CD4-positive, alpha-beta memory T cell (primary cell): Measurements from ENCODE around the gene WWC1. TPM values are rescaled to one million over a fixed set of nuclear protein-coding genes. Genes with fewer than 3 reads are reported as not detected.

Source experiments
- CTCF ChIA-PET: fragments of 350-600 bp; sonication (Branson Sonifier 250); formaldehyde crosslinking; loops from one replicate; lab custom pipeline; 2021; ENCODE audit warnings: inconsistent platforms; ENCODE audit not compliant: partially characterized antibody; lab: Charles Lee
- POLR2A ChIA-PET: fragments of 350-600 bp; sonication (Branson Sonifier 250); formaldehyde crosslinking; loops from one replicate; lab custom pipeline; 2021; ENCODE audit not compliant: partially characterized antibody; lab: Charles Lee
- DNase-seq, 5 donors: peaks; one replicate each; pipeline versions ENCODE4 v3.0.0 to v3.0.0-alpha.2; 2020 to 2022; ENCODE audit warnings: mixed read lengths in 1 of 5
- H3K27ac ChIP-seq: one replicate; pipeline ENCODE4 v1.7.0; 2013; ENCODE audit warnings: low read depth, low read length
- H3K27me3 ChIP-seq: 2 replicates; pipeline ENCODE4 v1.7.0; 2013; ENCODE audit warnings: mild to moderate bottlenecking, low read length, moderate library complexity; ENCODE audit not compliant: insufficient read depth
- H3K36me3 ChIP-seq: 2 replicates; pipeline ENCODE4 v1.7.0; 2013; ENCODE audit warnings: mild to moderate bottlenecking, low read length, moderate library complexity; ENCODE audit not compliant: insufficient read depth
- H3K4me1 ChIP-seq: 2 replicates; pipeline ENCODE4 v1.7.0; 2013; ENCODE audit warnings: mild to moderate bottlenecking, low read length, moderate library complexity; ENCODE audit not compliant: insufficient read depth
- H3K4me3 ChIP-seq, 2 donors: one replicate each; pipeline ENCODE4 v1.7.0; 2013; ENCODE audit warnings: low read length in 2 of 2, mild to moderate bottlenecking in 1 of 2
- H3K9me3 ChIP-seq, 2 donors: one replicate each; pipeline ENCODE4 v1.7.0; 2013; ENCODE audit warnings: low read length in 2 of 2, control low read depth in 1 of 2; ENCODE audit not compliant: control insufficient read depth in 1 of 2
- H3K27ac Mint-ChIP-seq, 7 donors: one replicate each; pipeline ENCODE4 v1.8.0; 2020 to 2021; ENCODE audit warnings: mixed read lengths in 7 of 7, mild to moderate bottlenecking in 6 of 7, inconsistent platforms in 3 of 7, moderate library complexity in 3 of 7
- H3K27me3 Mint-ChIP-seq, 2 donors: one replicate each; pipeline ENCODE4 v1.8.0; 2020 to 2021; ENCODE audit warnings: mixed read lengths in 2 of 2
- H3K36me3 Mint-ChIP-seq, 2 donors: one replicate each; pipeline ENCODE4 v1.8.0; 2020 to 2021; ENCODE audit warnings: mixed read lengths in 2 of 2, inconsistent platforms in 1 of 2, mild to moderate bottlenecking in 1 of 2
- H3K4me1 Mint-ChIP-seq, 4 donors: one replicate each; pipeline ENCODE4 v1.8.0; 2020 to 2021; ENCODE audit warnings: mixed read lengths in 4 of 4, mild to moderate bottlenecking in 1 of 4
- H3K4me3 Mint-ChIP-seq, 8 donors: one replicate each; pipeline ENCODE4 v1.8.0; 2020 to 2021; ENCODE audit warnings: mixed read lengths in 8 of 8, mild to moderate bottlenecking in 7 of 8, moderate library complexity in 6 of 8, inconsistent platforms in 3 of 8
- H3K9me3 Mint-ChIP-seq, 8 donors: one replicate each; pipeline ENCODE4 v1.8.0; 2020 to 2021; ENCODE audit warnings: mixed read lengths in 8 of 8, mild to moderate bottlenecking in 5 of 8, inconsistent platforms in 3 of 8, moderate library complexity in 1 of 8
- intact Hi-C: fragments of 100-400 bp; cut with micrococcal nuclease; formaldehyde crosslinking; loops from one replicate; pipeline ENCODE4 v1.15.1; 2023
- polyA plus RNA-seq, 2 donors: library from polyadenylated mRNA; unstranded; fragments of 300-500 nt; fragmentation: Illumina TruSeq; gene quantifications; one replicate each; pipeline ENCODE4 v1.2.3, GENCODE V29; 2021
- total RNA-seq, 2 experiments: library from RNA; stranded (reverse); gene quantifications; one replicate each; pipeline ENCODE4 v1.2.3, GENCODE V29; 2021

WWC1 gene
- total and polyA plus RNA-seq, 4 experiments from 2014 or later, result 0.22 to 2.7 (median 1.5) TPM

DNA sequence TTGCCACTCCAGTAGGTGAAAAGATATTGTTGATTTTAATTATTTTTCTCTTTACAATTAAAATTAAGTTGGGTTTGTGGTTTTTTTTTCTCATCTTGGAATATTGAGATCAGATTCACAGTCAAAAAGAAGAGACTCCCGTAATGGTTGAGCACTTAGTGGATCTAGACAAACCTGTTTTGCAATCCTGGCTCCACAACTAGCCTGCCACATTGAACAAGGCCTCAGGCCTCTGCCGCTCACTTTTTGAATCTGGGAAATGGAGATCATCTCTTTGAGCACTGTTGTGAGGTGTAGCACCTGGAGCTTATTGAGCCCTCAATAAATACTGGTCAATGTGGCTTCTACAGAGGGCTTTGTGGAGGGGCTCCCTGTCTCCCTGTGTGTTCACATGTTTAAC, 157.7 kb downstream of the WWC1 start:
- Mint-ChIP-seq H3K4me1 (no peaks in the 10 kb centered on the region), H3K36me3 (no peaks in the 10 kb centered on the region), H3K27me3 (no peaks in the 10 kb centered on the region), H3K9me3 (no peaks in the 10 kb centered on the region), H3K27ac (no peak overlapping the region), H3K4me3 (no peak overlapping the region)
- ChIA-PET CTCF (no interaction called here), POLR2A (no interaction called here)
- DNase-seq, result no peak
- intact Hi-C loops, result no loop called here
- H3K4me3 ChIP-seq, result no peak overlapping the region
- no peaks in the 10 kb centered on the region for H3K9me3 ChIP-seq
- no peaks in the 10 kb centered on the region for H3K4me1 ChIP-seq
- H3K27me3 ChIP-seq, result no peaks in the 10 kb centered on the region
- no peak overlapping the region for H3K27ac ChIP-seq
- H3K36me3 ChIP-seq, result no peaks in the 10 kb centered on the region

DNA sequence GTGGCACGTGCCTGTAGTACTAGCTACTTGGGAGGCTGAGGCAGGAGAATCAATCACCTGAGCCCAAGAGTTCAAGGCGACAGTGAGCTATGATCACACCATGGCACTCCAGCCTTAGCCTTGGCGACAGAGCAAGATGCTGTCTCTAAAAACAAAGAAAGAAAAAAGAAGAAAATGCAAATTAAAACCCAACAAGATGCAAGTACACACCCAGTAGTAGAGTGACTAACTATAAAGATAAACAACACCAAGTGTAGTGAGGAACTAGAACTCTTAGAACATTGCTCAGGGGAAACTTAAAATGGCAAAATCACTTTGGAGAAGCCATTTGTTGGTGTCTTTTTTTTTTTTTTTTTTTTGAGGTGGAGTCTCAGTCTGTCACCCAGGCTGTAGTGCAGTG, 160.1 kb downstream of the WWC1 start:
- POLR2A ChIA-PET, result no interaction called here
- CTCF ChIA-PET, result no interaction called here

DNA sequence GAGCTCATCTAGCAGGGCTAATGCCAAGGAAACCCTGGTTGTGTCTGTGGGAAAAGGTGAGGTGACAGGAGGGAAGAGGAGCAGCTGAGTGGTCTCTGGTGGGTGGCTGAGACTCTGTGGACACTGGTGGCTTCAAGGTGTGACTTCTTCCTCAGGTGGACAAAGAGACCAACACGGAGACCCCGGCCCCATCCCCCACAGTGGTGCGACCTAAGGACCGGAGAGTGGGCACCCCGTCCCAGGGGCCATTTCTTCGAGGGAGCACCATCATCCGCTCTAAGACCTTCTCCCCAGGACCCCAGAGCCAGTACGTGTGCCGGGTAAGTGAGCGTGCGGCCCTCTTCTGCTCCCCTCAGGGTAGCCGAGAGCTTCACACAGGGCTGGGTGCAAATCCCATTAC, 163.8 kb downstream of the WWC1 start:
- H3K27ac ChIP-seq, result no peak overlapping the region
- DNase-seq, result no peak
- no peaks in the 10 kb centered on the region for H3K4me1 ChIP-seq
- no peaks in the 10 kb centered on the region for H3K9me3 ChIP-seq
- no peaks in the 10 kb centered on the region for H3K36me3 ChIP-seq
- H3K27me3 ChIP-seq, result no peaks in the 10 kb centered on the region
- Mint-ChIP-seq H3K27ac (no peak overlapping the region), H3K27me3 (no peaks in the 10 kb centered on the region), H3K4me3 (no peak overlapping the region), H3K36me3 (peaks cover 3 to 30% of the 10 kb centered on the region in 2 donors), H3K9me3 (peaks cover 0 to 9% (median 4%) of the 10 kb centered on the region in 8 donors), H3K4me1 (no peaks in the 10 kb centered on the region)
- ChIA-PET CTCF (no interaction called here), POLR2A (no interaction called here)
- no peak overlapping the region for H3K4me3 ChIP-seq
- intact Hi-C loops, result no loop called here

More for the DNA sequence above, 160.1 kb downstream of the WWC1 start:
- H3K36me3 ChIP-seq, result no peaks in the 10 kb centered on the region
- H3K27ac Mint-ChIP-seq, result no peak overlapping the region
- intact Hi-C loops, result no loop called here
- H3K27ac ChIP-seq, result no peak overlapping the region
- no peak overlapping the region for H3K4me3 Mint-ChIP-seq
- H3K36me3 Mint-ChIP-seq, result peaks cover 0 to 3% of the 10 kb centered on the region in 2 donors
- no peaks in the 10 kb centered on the region for H3K4me1 Mint-ChIP-seq
- DNase-seq, result no peak
- no peaks in the 10 kb centered on the region for H3K9me3 ChIP-seq
- H3K27me3 Mint-ChIP-seq, result no peaks in the 10 kb centered on the region
- H3K4me3 ChIP-seq, result no peak overlapping the region
- H3K27me3 ChIP-seq, result no peaks in the 10 kb centered on the region
- no peaks in the 10 kb centered on the region for H3K9me3 Mint-ChIP-seq
- H3K4me1 ChIP-seq, result no peaks in the 10 kb centered on the region

DNA sequence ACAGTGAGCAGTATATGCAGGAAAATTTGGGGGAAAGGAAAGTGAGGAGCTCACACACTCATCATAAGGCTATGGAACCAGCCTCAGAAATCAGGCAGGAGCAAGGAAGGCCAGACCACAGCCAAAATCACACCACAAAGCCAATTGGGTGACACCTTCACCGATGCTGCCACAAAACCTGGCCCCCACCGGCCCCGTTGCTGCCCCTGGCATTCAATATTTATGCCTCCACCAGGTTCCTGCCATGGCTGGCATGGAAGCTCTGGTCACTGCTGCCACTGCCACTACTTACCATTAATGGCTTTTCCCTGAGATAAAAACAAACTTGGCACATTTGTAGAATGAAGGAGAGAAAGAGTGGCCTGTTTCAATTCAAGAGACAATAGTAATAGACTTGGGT, 166.1 kb downstream of the WWC1 start:
- peaks cover 0 to 9% (median 4%) of the 10 kb centered on the region in 8 donors for H3K9me3 Mint-ChIP-seq
- no peaks in the 10 kb centered on the region for H3K27me3 Mint-ChIP-seq
- no peaks in the 10 kb centered on the region for H3K4me1 Mint-ChIP-seq
- H3K4me1 ChIP-seq, result no peaks in the 10 kb centered on the region
- ChIA-PET POLR2A (no interaction called here), CTCF (no interaction called here)
- H3K4me3 Mint-ChIP-seq, result no peak overlapping the region
- H3K36me3 Mint-ChIP-seq, result peaks cover 3 to 36% of the 10 kb centered on the region in 2 donors
- no peaks in the 10 kb centered on the region for H3K27me3 ChIP-seq
- H3K4me3 ChIP-seq, result no peak overlapping the region
- no peak for DNase-seq
- H3K27ac ChIP-seq, result no peak overlapping the region
- intact Hi-C loops, result no loop called here
- no peaks in the 10 kb centered on the region for H3K36me3 ChIP-seq
- no peaks in the 10 kb centered on the region for H3K9me3 ChIP-seq
- no peak overlapping the region for H3K27ac Mint-ChIP-seq

DNA sequence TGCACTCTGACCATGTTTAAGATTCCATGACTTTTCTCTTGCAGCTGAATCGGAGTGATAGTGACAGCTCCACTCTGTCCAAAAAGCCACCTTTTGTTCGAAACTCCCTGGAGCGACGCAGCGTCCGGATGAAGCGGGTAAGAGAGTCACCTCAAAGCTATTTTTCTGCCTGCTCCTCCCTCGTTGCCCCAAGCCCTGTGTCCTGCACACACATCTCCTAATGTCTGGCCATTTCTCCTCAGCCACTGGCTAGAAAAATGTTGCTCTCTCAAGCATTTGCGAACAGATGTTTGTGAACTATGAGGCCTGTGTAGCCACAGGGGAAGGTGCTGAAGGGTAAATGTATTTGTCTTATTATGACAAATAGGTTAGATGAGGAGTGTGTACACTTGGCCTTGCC, 169.2 kb downstream of the WWC1 start:
- Histone ChIP-seq H3K36me3 (no peaks in the 10 kb centered on the region), H3K27me3 (no peaks in the 10 kb centered on the region), H3K4me3 (no peak overlapping the region), H3K4me1 (no peaks in the 10 kb centered on the region), H3K9me3 (no peaks in the 10 kb centered on the region), H3K27ac (no peak overlapping the region)
- intact Hi-C loops, result no loop called here
- CTCF ChIA-PET, result no interaction called here
- Mint-ChIP-seq H3K9me3 (peaks cover 0 to 9% (median 4%) of the 10 kb centered on the region in 8 donors), H3K4me1 (peaks cover 0 to 3% (median 0%) of the 10 kb centered on the region in 4 donors), H3K27me3 (no peaks in the 10 kb centered on the region), H3K4me3 (no peak overlapping the region), H3K36me3 (peaks cover 3 to 36% of the 10 kb centered on the region in 2 donors), H3K27ac (peak overlapping the region in 1 of 7 donors; percentile 11)
- DNase-seq, result no peak
- POLR2A ChIA-PET, result no interaction called here

DNA sequence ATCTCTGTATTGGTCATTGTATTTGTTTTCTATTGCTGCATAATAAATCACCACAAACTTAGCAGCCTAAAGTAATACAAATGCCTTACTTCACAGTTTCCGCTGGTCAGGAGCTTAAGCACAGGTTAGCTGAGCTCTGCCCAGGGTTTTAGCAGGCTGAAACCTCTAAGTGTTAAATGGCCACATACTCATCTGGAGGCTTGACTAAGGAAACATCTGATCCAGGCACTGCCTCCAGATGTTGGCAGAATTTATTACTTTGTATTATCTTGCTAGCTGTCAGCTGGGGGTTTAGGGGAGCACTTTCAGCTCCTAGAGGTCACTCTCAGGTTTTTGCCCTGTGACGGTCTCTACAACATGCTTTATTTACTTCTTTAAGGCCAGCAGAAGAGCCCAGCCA, 171.6 kb downstream of the WWC1 start:
- Histone ChIP-seq H3K4me3 (no peak overlapping the region), H3K27ac (no peak overlapping the region), H3K4me1 (no peaks in the 10 kb centered on the region), H3K36me3 (no peaks in the 10 kb centered on the region), H3K27me3 (no peaks in the 10 kb centered on the region), H3K9me3 (no peaks in the 10 kb centered on the region)
- POLR2A ChIA-PET, result no interaction called here
- Mint-ChIP-seq H3K27ac (no peak overlapping the region), H3K4me1 (peaks cover 0 to 3% (median 0%) of the 10 kb centered on the region in 4 donors), H3K27me3 (no peaks in the 10 kb centered on the region), H3K9me3 (peaks cover 0 to 5% (median 3%) of the 10 kb centered on the region in 8 donors), H3K36me3 (peaks cover 0 to 32% of the 10 kb centered on the region in 2 donors), H3K4me3 (no peak overlapping the region)
- intact Hi-C loops, result no loop called here
- CTCF ChIA-PET, result no interaction called here
- no peak for DNase-seq

DNA sequence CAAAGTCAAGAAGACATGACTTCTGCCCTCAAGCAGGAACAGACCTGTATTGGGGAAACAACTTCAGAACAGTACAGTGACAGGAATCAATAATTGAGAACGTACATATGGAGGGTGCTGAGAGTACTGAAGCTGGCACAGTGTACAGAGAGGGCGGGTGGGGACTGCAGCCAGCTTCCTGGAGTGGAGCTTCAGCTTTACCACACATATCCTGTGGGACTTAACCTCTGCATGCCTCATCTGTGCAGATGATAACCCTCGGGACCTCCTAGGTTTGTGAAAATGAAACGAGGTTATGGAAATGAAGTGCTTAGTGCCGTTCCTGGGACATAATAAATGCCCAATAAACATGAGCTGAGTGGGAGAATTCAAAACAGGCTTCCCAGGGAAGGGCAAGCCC, 172.8 kb downstream of the WWC1 start:
- Mint-ChIP-seq H3K4me1 (peaks cover 0 to 3% (median 0%) of the 10 kb centered on the region in 4 donors), H3K4me3 (peak overlapping the region in 1 of 8 donors; percentile 34), H3K27me3 (no peaks in the 10 kb centered on the region), H3K36me3 (peaks cover 0 to 25% of the 10 kb centered on the region in 2 donors), H3K27ac (peak overlapping the region in 1 of 7 donors; percentile 29), H3K9me3 (no peaks in the 10 kb centered on the region)
- H3K9me3 ChIP-seq, result no peaks in the 10 kb centered on the region
- no peaks in the 10 kb centered on the region for H3K27me3 ChIP-seq
- intact Hi-C loops, result no loop called here
- no peaks in the 10 kb centered on the region for H3K4me1 ChIP-seq
- no peak overlapping the region for H3K27ac ChIP-seq
- ChIA-PET CTCF (no interaction called here), POLR2A (no interaction called here)
- no peak for DNase-seq
- H3K36me3 ChIP-seq, result no peaks in the 10 kb centered on the region
- H3K4me3 ChIP-seq, result no peak overlapping the region

DNA sequence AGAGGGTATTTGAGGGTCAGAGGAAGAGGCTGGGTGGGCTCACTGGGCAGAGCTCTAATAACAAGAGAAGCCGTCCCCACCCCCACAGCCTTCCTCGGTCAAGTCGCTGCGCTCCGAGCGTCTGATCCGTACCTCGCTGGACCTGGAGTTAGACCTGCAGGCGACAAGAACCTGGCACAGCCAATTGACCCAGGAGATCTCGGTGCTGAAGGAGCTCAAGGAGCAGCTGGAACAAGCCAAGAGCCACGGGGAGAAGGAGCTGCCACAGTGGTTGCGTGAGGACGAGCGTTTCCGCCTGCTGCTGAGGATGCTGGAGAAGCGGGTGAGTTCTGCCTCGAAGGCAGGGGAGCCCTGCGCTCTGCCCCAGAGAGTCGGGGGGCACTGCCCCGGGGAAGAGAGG, 173.2 kb downstream of the WWC1 start:
- Histone ChIP-seq H3K4me1 (no peaks in the 10 kb centered on the region), H3K27me3 (no peaks in the 10 kb centered on the region), H3K9me3 (no peaks in the 10 kb centered on the region), H3K27ac (no peak overlapping the region), H3K36me3 (no peaks in the 10 kb centered on the region), H3K4me3 (no peak overlapping the region)
- intact Hi-C loops, result no loop called here
- no peaks in the 10 kb centered on the region for H3K9me3 Mint-ChIP-seq
- ChIA-PET CTCF (no interaction called here), POLR2A (no interaction called here)
- H3K4me3 Mint-ChIP-seq, result no peak overlapping the region
- peaks cover 0 to 3% (median 0%) of the 10 kb centered on the region in 4 donors for H3K4me1 Mint-ChIP-seq
- DNase-seq, result no peak
- peaks cover 0 to 22% of the 10 kb centered on the region in 2 donors for H3K36me3 Mint-ChIP-seq
- H3K27me3 Mint-ChIP-seq, result no peaks in the 10 kb centered on the region
- H3K27ac Mint-ChIP-seq, result no peak overlapping the region
